GM18526 (cell line): ENCODE measurements around the gene CCDC116.

Experiments used
- POLR2A ChIP-seq: IDR thresholded peaks from 3 replicates; pipeline ENCODE4 v1.6.1; 2011; ENCODE audit not compliant: insufficient read length; ENCODE audit errors: extremely low read depth

CCDC116 gene, protein sequence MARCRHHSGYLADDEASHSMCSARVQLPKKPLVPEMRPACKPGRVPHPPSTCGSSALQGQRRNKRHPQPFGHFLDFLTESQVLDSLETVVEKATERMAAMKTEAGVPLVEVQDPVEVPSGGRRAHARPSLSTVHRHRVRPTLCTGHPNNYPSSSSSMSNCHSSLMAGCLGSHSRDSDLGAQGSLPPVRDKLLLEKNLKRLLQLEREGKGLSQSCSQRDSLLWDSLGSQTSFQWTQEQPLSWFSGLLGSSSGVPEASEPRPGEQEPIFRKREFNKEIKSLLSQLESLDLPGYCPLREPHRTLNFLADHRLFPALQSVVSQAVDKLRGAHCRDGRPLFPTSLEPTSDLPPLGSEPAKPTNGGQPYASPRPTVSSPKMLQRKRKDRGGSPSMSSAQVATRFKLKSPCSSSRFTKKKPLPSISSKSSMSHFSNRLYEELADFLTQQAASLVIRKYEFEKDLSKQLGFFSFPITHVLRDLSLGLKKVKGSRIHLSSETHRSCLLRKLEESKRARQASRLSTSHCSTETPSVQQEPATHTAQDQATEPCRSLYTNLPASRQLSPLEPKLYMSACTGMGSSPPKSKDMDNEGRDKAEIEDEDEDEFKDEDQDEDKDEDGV

DNA sequence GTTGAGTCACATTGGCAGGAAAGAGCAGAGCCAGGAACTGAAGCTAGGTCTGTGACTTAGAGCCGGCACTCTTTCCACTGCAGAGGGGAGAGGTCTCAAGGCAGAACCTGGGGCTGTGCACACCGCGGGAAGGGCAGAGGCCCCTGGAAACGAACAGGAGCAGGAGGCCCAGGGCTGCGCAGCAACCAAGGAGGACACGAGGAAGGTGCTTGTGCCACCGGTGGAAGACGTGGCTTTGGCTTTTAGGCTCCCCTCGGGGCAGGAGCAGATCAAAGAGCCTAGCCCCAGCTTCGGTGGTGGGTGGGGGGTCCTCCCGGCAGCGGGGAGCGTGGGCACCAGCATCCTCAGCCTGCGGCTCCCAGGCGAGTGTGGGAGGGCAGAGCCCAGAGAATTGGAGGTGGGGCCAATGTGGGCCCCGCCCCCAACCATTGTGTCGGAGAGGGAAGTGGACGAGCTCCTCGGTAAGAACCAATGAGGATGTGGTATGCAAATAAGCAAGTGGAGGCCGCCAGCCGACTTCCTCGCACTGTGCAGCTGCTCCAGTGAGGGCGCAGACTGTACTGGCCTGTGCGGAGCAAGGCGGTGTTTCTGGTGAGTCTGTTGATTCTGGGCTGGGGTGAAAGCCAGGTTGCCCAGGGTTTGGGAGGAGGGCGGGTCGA, at the start of gene CCDC116:
Gene CCDC116, plus strand, starts transcription at position 524 of the 659 bp plus-strand sequence. CDS start 422 bp downstream, outside the sequence.
- no peak for TF ChIP-seq POLR2A

DNA sequence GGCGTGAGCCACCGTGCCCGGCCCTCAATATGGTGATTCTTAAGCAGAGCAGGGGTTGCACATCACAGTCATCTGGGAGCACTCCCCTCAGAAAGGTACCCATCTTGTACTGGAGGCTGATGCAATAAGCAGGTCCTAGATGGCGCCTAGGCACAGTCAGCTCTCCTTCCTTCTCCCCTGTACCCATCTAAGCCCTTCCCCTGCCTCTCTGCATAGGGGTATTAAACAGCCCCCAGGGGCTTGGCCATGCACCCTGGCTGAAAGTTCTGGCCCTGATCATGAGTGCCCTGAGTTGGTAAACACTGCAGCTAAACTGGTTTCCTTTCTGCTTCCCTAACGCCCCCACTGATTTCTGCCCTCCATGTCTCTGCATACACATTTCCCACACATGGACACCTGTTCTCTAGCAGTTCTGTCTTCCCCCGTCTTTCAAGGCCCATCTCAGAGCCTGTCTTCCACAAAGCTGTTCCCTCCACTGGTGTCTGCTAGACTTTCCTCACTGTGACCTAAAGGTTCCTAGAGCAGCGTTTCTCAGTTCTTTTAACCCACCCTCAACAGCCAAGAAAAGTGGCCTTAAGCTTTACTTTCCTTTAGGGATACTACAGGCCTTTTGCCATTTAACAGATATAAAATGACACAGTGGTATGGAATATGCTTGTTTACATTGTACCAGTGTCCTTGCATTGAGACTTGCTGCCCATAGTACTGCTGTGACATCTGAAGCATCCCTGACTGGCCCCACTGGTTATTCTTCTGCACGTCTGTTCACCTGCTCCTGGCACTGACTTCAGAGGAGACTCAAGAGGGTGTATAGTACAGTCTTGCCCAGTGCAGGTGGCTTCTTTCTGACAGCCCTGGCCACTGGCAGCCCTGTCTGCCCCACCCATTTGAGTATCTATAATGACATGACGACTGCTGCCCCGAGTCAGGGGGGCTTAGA, 49.5 kb upstream of the CCDC116 start:
- TF ChIP-seq POLR2A = no peak

DNA sequence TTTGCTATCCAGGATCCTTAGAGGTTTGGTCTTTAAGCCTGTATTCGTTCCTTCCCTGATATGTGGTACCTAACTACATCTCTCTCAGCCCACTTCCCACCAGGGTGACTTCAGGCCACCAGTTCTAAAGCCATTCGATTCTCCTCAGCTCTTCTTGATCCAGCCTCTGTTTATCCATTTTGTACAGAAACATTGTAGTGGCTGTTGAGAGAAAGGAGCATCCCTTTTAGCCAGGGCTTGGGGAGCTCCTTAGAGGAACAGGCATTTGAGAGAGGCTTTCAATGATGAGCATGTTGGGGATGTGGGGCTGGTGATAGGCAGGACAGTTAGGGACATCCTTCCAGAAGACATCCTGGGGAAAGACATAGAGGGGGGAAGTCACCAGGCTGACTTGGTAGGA, 47.2 kb upstream of the CCDC116 start:
- TF ChIP-seq POLR2A = no peak

DNA sequence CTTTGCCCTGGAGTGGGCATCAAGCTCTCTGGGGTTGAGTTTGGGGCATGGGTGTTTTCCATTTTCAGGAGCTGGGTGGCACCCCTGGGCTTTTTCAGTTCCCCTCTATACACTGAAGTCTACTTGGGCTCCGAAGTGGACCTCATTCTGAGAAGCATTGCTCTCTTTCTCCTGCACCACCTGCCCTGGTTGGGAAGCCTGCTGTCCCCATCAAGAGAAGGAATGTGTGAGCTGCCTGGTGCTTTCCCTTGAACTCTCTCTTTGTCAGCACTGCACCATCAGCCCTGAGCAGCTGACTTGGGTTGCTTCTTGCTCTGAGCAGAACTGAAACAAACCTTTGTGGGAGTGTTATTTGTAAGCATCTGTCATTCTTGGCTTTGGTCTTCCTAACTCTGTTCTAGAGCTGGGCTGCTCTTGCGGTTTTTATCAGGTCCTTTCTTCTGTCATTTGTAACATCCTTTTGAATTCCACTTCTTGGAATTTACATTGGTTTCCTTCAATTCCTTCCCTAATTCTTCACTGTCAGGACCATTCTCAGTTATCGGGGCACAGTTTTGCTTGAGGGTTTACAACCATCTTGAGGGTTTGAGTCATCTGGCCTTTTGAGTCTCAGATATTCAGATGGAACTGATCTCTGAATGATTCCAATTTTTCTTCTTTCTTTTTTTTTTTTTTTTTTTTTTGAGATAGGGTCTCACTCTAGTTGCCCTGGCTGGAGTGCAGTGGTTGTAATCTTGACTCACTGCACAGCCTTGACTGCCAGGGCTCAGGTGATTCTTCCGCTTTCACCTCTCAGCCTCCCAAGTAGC, 44.6 kb upstream of the CCDC116 start:
- TF ChIP-seq POLR2A = no peak

DNA sequence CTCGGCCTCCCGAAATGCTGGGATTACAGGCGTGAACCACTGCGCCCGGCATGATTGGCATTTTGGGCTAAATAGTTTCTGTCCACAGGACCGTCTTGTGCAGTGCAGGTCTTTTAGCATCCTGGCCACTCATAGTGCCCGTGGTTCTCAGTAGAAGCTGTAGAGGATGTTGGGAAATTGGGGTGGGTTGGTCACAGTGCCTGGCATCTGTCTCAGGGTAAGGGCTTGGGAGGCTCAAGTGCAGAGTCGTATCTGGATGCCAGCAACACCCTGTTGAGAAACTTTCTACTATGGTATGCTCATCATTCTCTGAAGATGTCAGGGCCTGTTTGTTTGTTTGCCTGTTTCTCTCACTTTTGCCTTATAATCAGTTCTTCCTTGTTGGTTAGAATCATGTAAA, 43.2 kb upstream of the CCDC116 start:
- no peak for TF ChIP-seq POLR2A

DNA sequence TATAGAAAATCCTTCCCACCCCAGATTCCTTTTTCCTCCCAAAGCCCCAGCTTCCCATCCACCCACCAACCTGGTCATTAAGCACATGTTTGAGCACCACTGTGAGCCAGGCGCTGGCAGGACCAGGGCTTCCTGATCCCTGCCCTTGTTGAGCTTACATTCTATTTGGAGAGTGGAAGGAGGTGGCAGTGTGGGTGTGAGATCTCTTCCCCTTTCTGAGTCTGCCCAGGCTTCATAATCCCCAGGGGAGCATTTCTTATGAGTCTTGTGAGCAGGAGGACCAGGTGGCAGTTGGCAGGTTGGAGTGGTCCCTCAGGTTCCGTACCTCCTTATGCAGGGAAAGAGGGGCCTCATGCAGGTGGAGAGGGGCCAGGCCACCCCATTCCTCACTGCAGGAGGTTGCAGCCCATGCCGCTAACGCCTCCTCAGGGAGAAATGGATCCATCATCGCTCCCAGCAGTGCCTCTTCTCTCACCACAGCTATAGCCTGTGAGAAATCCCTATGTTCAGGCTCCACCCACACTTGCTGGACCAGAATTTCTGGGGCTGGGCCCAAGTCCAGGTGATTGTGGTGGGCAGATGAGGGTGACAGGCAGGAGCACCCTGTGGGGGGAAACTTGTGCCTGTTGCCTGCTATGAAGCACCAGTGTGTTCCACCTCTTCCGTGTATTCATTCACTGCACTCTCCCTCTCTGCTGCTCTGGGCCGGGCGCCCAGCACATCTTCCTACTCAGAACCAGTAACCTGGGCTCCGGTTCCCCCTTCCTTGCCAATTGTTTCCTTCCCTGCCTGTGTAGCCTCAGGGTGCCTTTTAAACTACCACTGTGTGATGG, 41.5 kb upstream of the CCDC116 start:
- no peak for TF ChIP-seq POLR2A

DNA sequence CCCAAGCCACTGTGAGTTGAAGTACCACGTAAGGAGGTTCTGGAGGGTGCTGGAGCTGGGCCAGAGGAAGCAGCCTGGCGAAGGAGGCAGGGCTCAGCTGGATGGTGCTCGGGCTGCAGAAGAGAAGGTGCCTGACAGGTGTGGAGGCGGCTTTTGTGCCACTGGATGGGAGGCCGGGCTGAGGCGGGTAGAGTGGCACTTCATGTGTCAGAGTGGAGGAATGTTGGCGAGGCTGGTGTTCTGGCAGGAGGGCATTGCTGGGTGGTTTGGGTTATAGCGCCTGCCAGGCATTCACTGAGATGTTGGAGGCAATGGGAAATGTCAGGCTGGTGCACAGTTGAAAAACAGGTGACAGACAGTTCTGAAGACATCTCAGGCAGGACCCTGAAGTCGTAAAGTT, 40.9 kb upstream of the CCDC116 start:
- no peak for TF ChIP-seq POLR2A

DNA sequence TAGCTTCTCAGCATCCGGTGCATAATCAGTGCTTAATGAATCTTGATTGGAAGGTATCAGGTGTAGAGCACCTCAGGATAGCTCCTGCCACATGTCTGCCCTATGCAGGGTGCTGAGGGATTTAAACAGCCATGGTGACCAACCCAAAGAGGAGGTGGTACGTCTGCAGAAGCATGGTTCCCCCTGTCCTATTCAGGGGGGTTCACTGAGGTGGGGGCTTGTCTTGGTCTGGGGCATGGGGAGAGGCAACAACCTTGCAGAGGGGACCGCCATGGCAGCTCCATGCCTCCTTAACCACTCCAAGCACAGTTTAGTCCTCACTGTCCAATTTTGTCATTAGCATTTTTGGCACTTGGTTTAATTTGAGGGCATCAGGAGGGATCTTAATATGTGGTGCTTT, 40.1 kb upstream of the CCDC116 start:
- no peak for TF ChIP-seq POLR2A

DNA sequence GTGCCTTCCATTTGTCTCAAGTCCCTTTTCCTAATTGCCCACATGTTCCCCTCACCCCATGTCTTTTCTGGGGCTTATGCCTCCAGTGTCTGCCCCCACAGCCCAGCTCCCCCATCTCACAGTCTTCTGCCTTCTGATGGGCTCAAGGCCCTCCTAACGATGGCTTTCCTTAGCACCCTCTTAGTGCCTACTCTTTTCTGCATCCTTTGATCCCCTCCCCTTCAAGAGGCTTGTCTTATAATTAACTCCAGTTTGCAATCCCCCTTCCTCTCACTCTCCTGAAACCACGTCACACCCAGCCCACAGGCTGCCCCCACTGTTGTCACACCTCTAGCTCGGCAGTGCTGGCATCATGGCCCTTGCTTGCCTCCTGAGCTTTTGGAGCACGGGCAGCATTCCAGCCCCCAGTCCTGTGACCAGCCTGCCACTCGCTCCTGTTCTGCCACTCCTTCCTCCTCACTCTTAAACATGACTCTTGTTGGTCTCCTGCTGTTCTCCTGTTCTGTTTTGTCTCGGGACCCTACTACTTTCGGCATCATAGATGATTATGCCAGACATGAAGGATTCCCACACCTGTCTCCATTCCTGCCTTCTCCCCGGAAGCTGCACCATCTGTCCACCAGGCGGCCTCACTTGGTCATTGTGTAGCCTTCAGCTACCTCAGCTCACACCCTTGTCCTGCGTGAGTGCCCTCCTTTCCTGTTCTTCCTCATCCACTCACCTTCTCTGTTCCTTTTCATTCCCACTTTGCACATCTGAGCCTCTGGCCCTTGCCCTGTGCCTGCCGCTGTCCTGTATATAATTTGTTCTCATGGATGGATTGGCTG, 38.9 kb upstream of the CCDC116 start:
- TF ChIP-seq POLR2A = no peak

DNA sequence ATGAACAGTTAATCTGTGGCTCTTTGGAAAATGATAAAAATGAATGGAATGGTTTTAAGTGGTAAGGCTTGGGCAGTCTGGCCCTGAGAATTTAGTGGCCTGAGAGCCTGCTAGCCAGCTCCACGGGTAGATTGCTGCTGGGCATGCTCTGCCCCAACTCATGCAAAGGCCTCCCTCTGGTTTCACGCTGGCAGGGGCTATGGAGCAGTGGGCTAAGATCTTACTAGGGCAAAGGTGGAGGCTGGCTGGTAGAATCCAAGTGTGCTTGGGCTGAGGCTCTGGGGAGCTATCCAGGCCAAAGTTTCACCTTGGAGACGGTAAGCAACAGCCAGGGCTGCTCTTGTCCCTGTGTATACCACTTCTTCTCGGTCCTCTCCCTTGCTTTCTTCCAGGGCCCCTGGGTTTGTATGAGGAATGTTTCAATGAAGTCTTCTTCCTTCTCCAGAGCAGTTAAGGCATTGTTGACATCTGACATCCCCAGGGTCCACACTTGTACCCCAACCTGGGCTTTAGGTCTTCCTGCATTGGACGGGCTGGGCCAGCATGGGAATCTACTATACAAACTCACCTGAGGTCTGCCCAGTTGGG, 37.6 kb upstream of the CCDC116 start:
- TF ChIP-seq POLR2A = no peak

DNA sequence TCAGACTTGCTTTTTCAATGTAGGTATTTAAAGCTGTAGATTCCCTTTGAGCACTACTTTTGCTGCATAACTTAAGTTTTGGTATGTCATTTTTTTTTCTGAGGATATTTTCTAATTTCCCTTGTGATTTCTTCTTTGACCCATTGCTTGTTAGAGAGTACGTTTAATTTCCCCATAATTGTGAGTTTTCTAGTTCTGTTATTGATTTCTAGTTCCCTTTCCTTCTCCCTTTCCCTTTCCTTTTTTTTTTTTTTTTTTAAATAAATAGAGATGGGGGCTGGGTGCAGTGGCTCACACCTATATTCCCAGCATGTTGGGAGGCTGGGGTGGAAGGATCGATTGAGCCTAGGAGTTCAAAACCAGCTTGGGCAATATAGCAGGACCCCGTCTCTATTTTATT, 34.3 kb upstream of the CCDC116 start:
- TF ChIP-seq POLR2A = no peak
